Loucy (cell line): ENCODE measurements around the gene ZNF474.

Source experiments
- H2AFZ ChIP-seq: fragments of 200-600 bp; sonication (generic); 2 replicates; pipeline ENCODE4 v1.6.0; 2016; ENCODE audit warnings: antibody characterized with exemption, mild to moderate bottlenecking, low read length, moderate library complexity
- H3F3A ChIP-seq: fragments of 200-600 bp; 2 replicates; pipeline ENCODE4 v1.6.0; 2016; ENCODE audit warnings: antibody characterized with exemption, low read depth, mild to moderate bottlenecking
- H3K27me3 ChIP-seq: fragments of 200-600 bp; sonication (generic); 2 replicates; pipeline ENCODE4 v1.6.1; 2014; ENCODE audit warnings: low read length, mild to moderate bottlenecking; ENCODE audit not compliant: insufficient read depth, poor library complexity, severe bottlenecking
- H3K36me3 ChIP-seq: fragments of 200-600 bp; sonication (generic); 2 replicates; pipeline ENCODE4 v1.6.1; 2016; ENCODE audit warnings: low read length; ENCODE audit not compliant: insufficient read depth
- H3K4me1 ChIP-seq: fragments of 200-600 bp; sonication (generic); 2 replicates; pipeline ENCODE4 v1.5.1; 2014; ENCODE audit warnings: low read length, mild to moderate bottlenecking; ENCODE audit not compliant: insufficient read depth, poor library complexity, severe bottlenecking
- H3K4me2 ChIP-seq: fragments of 200-600 bp; sonication (generic); 2 replicates; pipeline ENCODE4 v1.6.0; 2014; ENCODE audit warnings: antibody characterized with exemption, low read length, low read depth, mild to moderate bottlenecking; ENCODE audit not compliant: poor library complexity, severe bottlenecking
- H3K4me3 ChIP-seq: fragments of 200-600 bp; sonication (generic); 2 replicates; pipeline ENCODE4 v1.5.1; 2014; ENCODE audit warnings: low read length, mild to moderate bottlenecking, mixed read lengths; ENCODE audit not compliant: poor library complexity, severe bottlenecking
- H3K79me2 ChIP-seq: fragments of 200-600 bp; sonication (generic); 2 replicates; pipeline ENCODE4 v1.6.1; 2014; ENCODE audit warnings: low read length; ENCODE audit not compliant: insufficient read depth
- H3K9ac ChIP-seq: fragments of 200-600 bp; sonication (generic); 2 replicates; pipeline ENCODE4 v1.6.0; 2014; ENCODE audit warnings: mild to moderate bottlenecking, low read depth, low read length, moderate library complexity; ENCODE audit not compliant: poor library complexity, severe bottlenecking
- H3K9me2 ChIP-seq: fragments of 200-600 bp; sonication (generic); replicated peaks from 2 replicates; pipeline ENCODE4 v1.6.1; 2016; ENCODE audit warnings: low read depth, low read length, mixed read lengths
- H3K9me3 ChIP-seq: fragments of 200-600 bp; sonication (generic); 2 replicates; pipeline ENCODE4 v1.6.1; 2014; ENCODE audit warnings: mild to moderate bottlenecking, antibody characterized with exemption, low read length, low read depth; ENCODE audit not compliant: insufficient read depth
- H4K20me1 ChIP-seq: fragments of 200-600 bp; sonication (generic); 2 replicates; pipeline ENCODE4 v1.6.0; 2014; ENCODE audit warnings: antibody characterized with exemption, low read length, mild to moderate bottlenecking; ENCODE audit not compliant: insufficient read depth, poor library complexity, severe bottlenecking
- CTCF ChIP-seq: fragments of 200-600 bp; sonication (generic); conservative IDR thresholded peaks from 2 replicates; pipeline ENCODE4 v1.5.1; 2014; ENCODE audit warnings: mild to moderate bottlenecking, antibody characterized with exemption, low read length
- EZH2phosphoT487 ChIP-seq: fragments of 200-600 bp; IDR thresholded peaks from 2 replicates; pipeline ENCODE4 v1.6.1; 2018; ENCODE audit warnings: antibody characterized with exemption, mild to moderate bottlenecking, moderate library complexity, borderline replicate concordance

The ZNF474 gene

DNA sequence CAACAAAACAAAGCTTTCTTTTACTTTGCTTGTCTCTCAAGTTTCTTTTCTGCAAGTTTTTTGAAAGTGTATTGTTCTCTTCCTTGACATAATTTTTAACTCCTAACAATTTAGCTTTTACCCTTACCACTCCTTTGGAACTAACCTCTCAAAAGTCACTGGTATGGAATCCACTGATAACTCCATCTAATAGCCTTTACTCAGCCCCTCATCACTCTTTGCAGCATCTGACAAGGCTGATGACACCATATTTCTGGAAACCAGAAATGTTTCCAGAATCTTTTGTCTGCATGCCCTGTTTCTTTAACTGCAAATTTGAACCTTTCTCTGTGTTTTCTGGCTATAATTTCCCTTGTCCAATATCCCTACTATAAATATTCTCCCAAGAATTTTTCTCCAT, 46.5 kb downstream of the ZNF474 start:
- H4K20me1 ChIP-seq = no peaks in the 10 kb centered on the region
- H3F3A ChIP-seq = no peaks in the 10 kb centered on the region
- no peaks in the 10 kb centered on the region for H3K36me3 ChIP-seq
- TF ChIP-seq CTCF (no peak), EZH2phosphoT487 (no peak)
- H3K27me3 ChIP-seq = no peaks in the 10 kb centered on the region
- H2AFZ ChIP-seq = no peak overlapping the region
- H3K9me3 ChIP-seq = no peaks in the 10 kb centered on the region
- H3K9me2 ChIP-seq = no peaks in the 10 kb centered on the region
- H3K4me2 ChIP-seq = no peak overlapping the region
- H3K9ac ChIP-seq = no peak overlapping the region
- no peak overlapping the region for H3K4me3 ChIP-seq
- H3K4me1 ChIP-seq = no peaks in the 10 kb centered on the region
- H3K79me2 ChIP-seq = no peaks in the 10 kb centered on the region

DNA sequence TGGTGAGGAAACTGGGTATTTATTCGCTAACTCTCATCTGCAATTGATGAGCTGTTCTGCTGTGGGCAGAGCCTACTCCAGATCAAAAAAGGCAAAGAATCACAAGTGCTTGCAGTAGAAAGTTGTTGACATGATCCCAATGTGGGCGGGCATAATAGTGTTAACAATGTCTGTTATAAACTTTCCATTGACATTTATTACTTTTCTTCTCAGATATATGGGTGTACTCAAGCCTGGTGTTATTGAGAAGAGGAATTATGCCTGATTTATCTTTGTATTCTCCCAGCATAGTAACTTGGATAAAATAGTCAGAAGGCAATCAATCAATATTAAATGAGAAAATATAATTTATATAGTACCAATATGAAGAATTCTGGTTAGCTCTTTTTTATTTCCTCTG, 47.8 kb downstream of the ZNF474 start:
- no peak for TF ChIP-seq EZH2phosphoT487
- no peak for TF ChIP-seq CTCF
- no peaks in the 10 kb centered on the region for H3K79me2 ChIP-seq
- no peak overlapping the region for H3K4me2 ChIP-seq
- no peaks in the 10 kb centered on the region for H3K36me3 ChIP-seq
- H3K4me3 ChIP-seq = no peak overlapping the region
- no peaks in the 10 kb centered on the region for H3K4me1 ChIP-seq
- no peak overlapping the region for H2AFZ ChIP-seq
- no peaks in the 10 kb centered on the region for H3K9me3 ChIP-seq
- no peaks in the 10 kb centered on the region for H3K9me2 ChIP-seq
- H3K9ac ChIP-seq = no peak overlapping the region
- no peaks in the 10 kb centered on the region for H3F3A ChIP-seq
- no peaks in the 10 kb centered on the region for H3K27me3 ChIP-seq
- no peaks in the 10 kb centered on the region for H4K20me1 ChIP-seq

- no peaks in the 10 kb centered on the region for H3F3A ChIP-seq
- H3K36me3 ChIP-seq = no peaks in the 10 kb centered on the region
- no peak overlapping the region for H2AFZ ChIP-seq
- H3K4me3 ChIP-seq = no peak overlapping the region
- H4K20me1 ChIP-seq = no peaks in the 10 kb centered on the region
- H3K79me2 ChIP-seq = no peaks in the 10 kb centered on the region
- no peak overlapping the region for H3K4me2 ChIP-seq
- TF ChIP-seq EZH2phosphoT487 = no peak
- TF ChIP-seq CTCF = no peak
- no peaks in the 10 kb centered on the region for H3K4me1 ChIP-seq
- H3K9me3 ChIP-seq = no peaks in the 10 kb centered on the region
- no peaks in the 10 kb centered on the region for H3K27me3 ChIP-seq
- no peaks in the 10 kb centered on the region for H3K9me2 ChIP-seq
- no peak overlapping the region for H3K9ac ChIP-seq
Measured at GRCh38 chr5:122179701-122180100, 50.4 kb downstream of the ZNF474 start.
